HG02884 (cell line): ENCODE results near the gene PSMB10.

Experiments used
- ATAC-seq: cut with Tn5 transposase; IDR thresholded peaks from one replicate; pipeline ENCODE4 v1.9.1; 2021; ENCODE audit warnings: mild to moderate bottlenecking, moderate library complexity; ENCODE audit not compliant: unreplicated experiment

The PSMB10 gene

GRCh38 chr16:67964477-67965131 lies 28.0 kb upstream of the PSMB10 start:
- no peak for ATAC-seq

- no peak for ATAC-seq
Observed at GRCh38 chr16:67963662-67964321, 27.1 kb upstream of the PSMB10 start.

DNA sequence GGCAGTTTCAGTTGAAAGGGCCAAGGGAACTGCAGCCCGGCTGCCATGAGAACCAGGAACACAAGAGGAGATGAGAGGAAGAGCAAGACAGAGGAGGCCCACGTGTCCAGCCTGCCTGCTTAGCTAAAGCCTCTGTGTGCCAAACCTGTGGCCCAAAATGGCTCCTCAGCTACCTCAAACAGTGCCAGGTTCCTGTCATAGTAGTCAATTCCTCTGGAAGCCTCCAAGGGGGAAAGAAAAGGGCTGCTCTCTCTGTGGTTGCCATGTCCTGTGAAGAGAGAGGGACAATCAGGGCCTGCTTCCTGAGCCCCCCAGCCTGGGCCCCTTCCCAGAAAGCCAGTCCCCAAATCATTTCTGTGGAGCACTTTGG lies 26.6 kb upstream of the PSMB10 start:
- no peak for ATAC-seq

DNA sequence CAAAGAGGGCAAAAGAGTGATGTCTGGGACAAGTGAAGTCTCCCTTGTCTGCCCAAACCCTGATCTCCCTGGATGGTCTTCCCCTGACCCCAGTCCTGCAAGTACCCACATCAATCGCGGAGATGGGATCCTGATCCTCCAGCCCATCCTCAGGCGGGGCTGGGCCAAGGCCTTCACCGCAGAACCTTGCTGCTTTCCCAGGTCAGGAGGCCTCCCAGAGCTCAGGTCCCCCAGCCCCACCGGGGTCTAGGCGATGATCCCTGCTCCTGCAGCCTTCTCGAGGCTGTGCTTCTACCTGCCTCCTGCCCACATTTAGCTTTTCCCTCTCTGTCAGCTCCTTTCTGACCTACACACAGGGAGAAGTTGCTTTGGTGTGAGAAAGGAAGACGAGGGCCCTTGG lies 25.5 kb upstream of the PSMB10 start:
- ATAC-seq, result no peak

DNA sequence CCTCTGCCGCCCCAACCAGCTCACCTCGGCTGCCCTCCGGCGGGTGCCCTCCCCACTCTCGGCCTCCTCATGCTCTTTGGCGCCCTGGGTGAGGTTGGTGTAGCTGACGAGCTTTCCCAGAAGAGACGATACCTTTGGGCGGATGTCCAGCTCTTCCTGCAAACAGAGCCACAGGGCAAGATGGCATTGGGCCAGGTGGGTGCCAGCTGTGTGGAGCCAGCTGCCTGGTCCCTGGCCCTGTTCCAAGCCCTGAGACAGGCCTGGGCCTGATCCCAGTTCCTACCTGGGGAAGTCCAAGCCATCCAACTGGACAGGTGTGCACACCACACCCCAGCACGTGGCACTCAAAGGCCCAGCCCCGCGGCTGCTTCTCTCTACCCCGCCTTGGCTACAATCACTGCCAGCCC lies 24.9 kb upstream of the PSMB10 start:
- ATAC-seq, result no peak

DNA sequence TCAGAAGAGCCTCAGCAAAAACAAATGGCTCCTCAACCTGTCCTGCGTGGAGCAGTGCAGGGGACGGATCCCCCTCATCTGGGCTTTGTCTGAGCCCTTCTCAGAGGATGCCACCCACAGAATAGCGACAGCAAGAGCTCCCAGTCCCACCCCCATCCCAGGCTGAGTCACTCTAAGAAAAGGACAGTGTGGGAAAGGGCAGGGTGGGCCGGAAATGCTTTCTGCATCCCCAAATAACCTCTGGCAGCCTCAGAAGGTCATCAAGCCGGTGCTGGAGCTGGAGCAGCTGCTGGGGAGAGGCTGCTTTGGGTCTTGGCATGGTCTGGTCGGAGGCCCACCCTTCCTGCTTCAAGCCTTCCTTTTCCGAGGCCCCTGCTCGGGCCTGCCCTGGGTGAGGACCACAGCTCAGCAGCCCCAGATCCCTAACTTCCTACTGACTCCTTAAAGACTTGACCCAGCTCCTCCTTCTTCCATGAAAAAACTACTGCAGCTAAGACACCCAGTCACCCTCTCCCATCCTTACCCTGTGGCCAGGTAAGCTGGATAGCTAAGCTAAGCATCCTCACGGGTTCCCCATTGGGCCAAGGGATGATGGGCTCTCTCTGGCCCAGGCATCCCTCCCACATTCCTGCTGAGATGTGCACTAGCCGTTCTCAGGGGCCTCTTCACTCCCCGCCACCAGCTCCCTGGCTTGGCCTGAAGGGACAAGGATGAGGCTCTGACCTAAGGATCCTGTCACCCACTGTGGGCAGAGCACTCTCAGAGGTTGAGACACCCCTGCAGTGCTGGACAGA lies 23.1 kb upstream of the PSMB10 start:
- no peak for ATAC-seq

- ATAC-seq, result no peak
Observed at GRCh38 chr16:67957622-67958021, 21.0 kb upstream of the PSMB10 start.

- ATAC-seq, result no peak
Observed at GRCh38 chr16:67954421-67955196, 18.0 kb upstream of the PSMB10 start.

DNA sequence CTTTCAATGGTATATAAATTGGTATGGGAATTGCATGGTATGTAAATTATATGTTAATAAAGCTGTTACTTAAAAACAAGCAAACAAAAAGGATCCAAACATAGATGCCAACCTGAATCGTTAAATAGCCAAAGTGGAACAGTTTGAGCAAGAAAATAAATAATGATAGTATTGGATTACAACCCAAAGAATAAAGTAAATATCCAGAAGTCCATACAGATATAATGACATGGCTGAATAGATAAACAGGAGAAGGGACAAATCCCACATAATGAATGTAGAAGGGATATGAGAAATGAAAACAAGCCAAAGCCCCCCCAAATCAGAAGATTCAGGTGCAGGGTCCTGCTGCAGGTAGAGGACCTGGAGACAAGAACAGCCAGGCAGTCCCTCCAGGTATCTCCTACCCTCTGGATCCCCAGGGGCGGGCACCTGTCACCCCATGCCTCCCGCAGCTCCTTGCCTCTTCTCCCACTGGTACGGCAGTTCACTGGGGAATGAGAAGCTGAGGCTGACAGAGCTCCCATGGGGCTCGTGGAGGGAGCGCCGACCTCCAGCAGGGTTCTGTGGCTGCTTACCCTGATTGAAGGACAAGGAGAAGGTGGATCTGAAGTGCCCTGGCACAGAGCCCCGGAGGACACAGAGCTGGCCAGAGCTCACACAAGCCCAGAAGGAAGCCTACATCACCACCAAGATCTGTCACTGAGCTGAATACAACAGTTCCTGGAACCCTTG lies 17.2 kb upstream of the PSMB10 start:
- no peak for ATAC-seq

- no peak for ATAC-seq
Observed at GRCh38 chr16:67951485-67951884, 14.8 kb upstream of the PSMB10 start.

DNA sequence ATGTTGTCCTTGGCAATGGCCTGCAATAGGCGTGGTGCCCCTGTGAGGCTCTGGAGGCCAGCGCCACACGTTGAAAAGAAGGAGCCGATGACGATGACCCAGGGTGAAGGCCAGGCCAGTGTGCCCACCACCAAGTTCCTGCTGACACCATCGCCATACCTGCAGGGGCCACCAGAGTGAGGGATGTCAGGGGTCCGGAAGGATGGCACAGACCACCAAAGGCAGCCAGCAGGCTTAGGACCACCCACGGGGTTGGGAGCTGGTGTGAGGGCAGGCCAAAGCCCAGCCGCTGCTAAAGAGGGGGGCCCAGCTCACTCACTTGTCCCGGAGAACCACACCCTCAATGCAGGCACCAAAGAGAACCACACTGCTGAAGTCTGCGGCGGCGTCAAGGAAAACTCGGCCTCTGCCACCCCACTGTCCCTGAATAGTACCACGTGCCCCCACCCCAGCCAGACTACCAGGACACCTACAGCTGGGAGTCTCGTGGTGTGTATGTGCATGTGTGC lies 13.7 kb upstream of the PSMB10 start:
- no peak for ATAC-seq

- no peak for ATAC-seq
Observed at GRCh38 chr16:67949645-67950044, 13.0 kb upstream of the PSMB10 start.

DNA sequence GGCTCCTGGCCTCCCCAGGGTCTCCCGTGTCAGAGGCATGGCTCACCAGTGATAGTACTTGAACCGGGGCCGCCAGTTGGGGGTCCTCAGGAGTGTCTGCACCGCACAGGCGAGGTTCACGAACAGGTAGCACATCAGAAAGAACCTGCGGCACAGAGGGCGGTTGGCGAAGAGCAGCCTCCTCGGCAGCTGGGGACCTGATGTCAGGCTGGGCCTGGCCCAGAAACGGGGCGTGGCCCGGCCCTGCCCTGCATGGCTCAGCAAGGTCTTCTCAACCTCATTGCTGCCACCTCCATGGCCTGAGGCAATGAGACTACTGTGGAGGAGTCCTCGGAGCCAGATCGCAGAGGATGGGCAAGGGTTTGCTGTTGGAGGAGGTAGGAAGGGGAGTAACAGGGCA lies 11.4 kb upstream of the PSMB10 start:
- ATAC-seq, result no peak

GRCh38 chr16:67946966-67947558 lies 10.4 kb upstream of the PSMB10 start:
- ATAC-seq, result no peak

- no peak for ATAC-seq
Observed at GRCh38 chr16:67946128-67946569, 9.5 kb upstream of the PSMB10 start.

DNA sequence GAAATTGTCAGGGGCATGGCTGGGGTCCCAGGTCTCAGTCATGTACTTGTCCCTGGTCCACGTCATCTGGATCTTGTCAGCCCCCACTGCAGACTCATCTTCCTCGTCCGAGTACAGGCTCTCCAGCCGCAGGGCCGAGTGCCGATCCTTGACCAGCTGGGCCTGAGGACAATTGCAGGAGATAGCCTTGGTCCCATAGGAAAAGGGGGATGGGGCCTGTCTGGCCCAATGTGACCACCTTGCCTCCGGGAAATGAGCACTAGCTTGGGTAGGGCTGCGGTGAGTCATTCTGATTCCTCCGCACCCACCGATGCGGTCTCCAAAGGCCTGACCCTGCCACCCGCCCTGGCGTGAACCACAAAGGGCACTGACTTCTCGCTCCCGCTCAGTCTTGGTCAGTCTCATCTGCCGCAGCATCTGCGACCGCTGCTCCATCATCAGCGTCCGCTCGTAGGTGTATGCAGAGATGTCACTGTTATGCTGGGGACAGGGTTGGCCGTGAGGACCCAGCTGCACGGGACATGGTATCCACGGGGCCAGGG lies 8.8 kb upstream of the PSMB10 start:
- ATAC-seq, result no peak

- ATAC-seq, result no peak
Observed at GRCh38 chr16:67944690-67945391, 8.2 kb upstream of the PSMB10 start.

GRCh38 chr16:67943619-67944504 lies 7.2 kb upstream of the PSMB10 start, which contains the start of gene LCAT:
Gene LCAT, minus strand, starts transcription at chr16:67944120. Its CDS starts 19 bp downstream, at chr16:67944101.
- ATAC-seq, result no peak
